Mesodermal cell (in vitro differentiated cells): ENCODE measurements around the gene SULT1E1.
A peak's percentile ranks its signal among the peaks of the same experiment; 100 is the strongest.

Experiments
- H3K27ac ChIP-seq: 2 replicates; pipeline ENCODE4 v1.7.0; 2013; ENCODE audit warnings: mild to moderate bottlenecking, low read depth, low read length, moderate library complexity; ENCODE audit not compliant: severe bottlenecking
- H3K36me3 ChIP-seq: 2 replicates; pipeline ENCODE4 v1.7.1; 2013; ENCODE audit warnings: mild to moderate bottlenecking, low read length, moderate library complexity; ENCODE audit not compliant: control insufficient read depth, insufficient read depth
- H3K4me1 ChIP-seq: one replicate; pipeline ENCODE4 v1.7.1; 2013; ENCODE audit warnings: mild to moderate bottlenecking, low read length; ENCODE audit not compliant: insufficient read depth, control insufficient read depth, poor library complexity, severe bottlenecking
- H3K4me3 ChIP-seq: 2 replicates; pipeline ENCODE4 v1.7.0; 2013; ENCODE audit warnings: low read length, control low read depth, mild to moderate bottlenecking; ENCODE audit not compliant: insufficient read depth, poor library complexity, severe bottlenecking; ENCODE audit errors: extremely low read depth
- H3K9me3 ChIP-seq: 2 replicates; pipeline ENCODE4 v1.7.1; 2013; ENCODE audit warnings: mild to moderate bottlenecking, low read length, moderate library complexity; ENCODE audit not compliant: control insufficient read depth
- WGBS, 2 experiments: methylation state at CpG; one replicate each; pipeline ENCODE4 v1.1.5; 2013; ENCODE audit warnings: missing lambda C conversion rate in 2 of 2; ENCODE audit not compliant: insufficient coverage in 2 of 2; 5-methylcytosine and 5-hydroxymethylcytosine counted together

Gene SULT1E1

DNA sequence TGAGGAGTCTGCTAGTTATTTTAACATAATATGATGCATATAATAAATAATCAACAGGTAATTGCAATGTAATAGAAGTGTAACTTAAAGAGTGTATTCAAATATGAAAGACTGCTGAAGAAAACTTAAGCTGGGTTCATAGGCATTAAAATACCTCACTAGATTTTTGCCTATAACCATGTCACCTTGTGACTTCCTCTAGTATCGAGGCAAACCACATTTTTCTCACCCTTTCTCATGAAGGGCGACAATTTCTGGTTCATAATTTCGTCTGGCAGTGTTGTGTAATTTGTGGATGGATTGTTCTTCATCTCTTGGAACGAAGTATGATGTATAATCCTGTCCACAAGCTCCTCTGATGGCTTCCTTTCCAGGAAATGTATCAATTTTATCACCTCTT lies 16.0 kb downstream of the SULT1E1 start:
- H3K4me1 ChIP-seq, result no peaks in the 10 kb centered on the region
- no peaks in the 10 kb centered on the region for H3K36me3 ChIP-seq
- H3K27ac ChIP-seq, result no peak overlapping the region
- WGBS, 2 experiments, result no CpG with 5 or more reads among the region's 4 CpGs
- no peaks in the 10 kb centered on the region for H3K9me3 ChIP-seq
- H3K4me3 ChIP-seq, result no peak overlapping the region

DNA sequence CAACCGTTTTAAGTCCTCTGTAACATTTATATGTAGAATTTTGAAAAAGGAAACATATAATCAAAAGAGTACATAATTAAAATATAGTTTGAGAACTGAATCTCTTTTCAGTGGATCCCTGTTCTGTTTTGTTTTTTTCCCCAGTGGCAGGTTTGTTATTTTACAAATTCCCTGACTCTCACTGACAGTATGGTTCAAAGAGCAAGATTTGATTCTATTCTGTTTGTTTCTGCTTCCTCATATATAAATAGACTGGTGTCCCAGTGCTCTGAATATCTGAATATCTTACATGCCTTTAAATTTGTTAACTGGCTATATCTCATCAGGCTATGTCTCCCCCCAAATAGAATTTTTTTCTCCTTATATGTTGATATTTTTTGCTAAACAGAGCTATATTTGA lies 16.6 kb downstream of the SULT1E1 start:
- WGBS, 2 experiments, result no CpG with 5 or more reads among the region's 1 CpG
- Histone ChIP-seq H3K4me1 (no peaks in the 10 kb centered on the region), H3K9me3 (no peaks in the 10 kb centered on the region), H3K27ac (no peak overlapping the region), H3K36me3 (no peaks in the 10 kb centered on the region), H3K4me3 (no peak overlapping the region)

DNA sequence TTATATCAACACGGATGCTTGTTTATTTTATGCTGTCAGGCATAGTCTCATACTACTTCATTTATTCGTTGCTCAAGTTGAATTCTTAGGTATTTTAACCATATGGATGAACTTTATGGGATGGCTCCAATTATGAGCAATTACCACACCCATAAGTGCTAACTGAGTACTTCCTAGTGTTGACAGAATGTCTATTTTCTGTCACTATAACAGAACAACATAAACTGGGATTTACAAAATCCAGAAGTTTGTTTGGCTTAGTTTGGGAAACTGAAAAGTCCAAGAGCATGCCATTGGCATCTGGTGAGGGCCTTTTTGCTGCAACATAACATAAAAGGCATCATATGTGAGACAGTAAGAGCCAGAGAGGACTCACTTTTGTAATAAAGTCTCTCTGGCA lies 21.0 kb downstream of the SULT1E1 start:
- H3K36me3 ChIP-seq, result no peaks in the 10 kb centered on the region
- H3K4me1 ChIP-seq, result no peaks in the 10 kb centered on the region
- no peak overlapping the region for H3K4me3 ChIP-seq
- WGBS, 2 experiments, result no CpG with 5 or more reads among the region's 2 CpGs
- H3K27ac ChIP-seq, result no peak overlapping the region
- H3K9me3 ChIP-seq, result no peaks in the 10 kb centered on the region

DNA sequence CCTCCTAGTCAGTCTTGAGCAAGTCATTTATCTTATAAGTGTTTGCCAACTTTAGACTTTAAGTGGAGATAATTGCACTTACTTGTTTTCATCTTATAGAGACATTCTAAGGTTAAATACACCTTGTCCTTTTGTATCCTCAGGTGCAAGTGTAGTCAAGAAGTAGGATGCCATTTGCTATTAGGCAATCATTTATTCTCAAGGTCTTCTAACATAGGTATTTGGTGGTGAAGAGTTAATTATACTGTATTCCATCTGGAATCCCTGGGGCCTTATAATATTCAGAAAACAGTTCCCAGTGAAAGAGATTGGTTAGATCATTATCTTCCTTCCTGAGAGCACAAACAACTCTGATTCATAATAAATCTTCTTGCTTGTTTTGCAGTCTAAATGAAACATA lies 23.7 kb downstream of the SULT1E1 start:
- peaks cover 9% of the 10 kb centered on the region for H3K4me1 ChIP-seq
- no peak overlapping the region for H3K27ac ChIP-seq
- H3K9me3 ChIP-seq, result no peaks in the 10 kb centered on the region
- H3K4me3 ChIP-seq, result no peak overlapping the region
- no peaks in the 10 kb centered on the region for H3K36me3 ChIP-seq

DNA sequence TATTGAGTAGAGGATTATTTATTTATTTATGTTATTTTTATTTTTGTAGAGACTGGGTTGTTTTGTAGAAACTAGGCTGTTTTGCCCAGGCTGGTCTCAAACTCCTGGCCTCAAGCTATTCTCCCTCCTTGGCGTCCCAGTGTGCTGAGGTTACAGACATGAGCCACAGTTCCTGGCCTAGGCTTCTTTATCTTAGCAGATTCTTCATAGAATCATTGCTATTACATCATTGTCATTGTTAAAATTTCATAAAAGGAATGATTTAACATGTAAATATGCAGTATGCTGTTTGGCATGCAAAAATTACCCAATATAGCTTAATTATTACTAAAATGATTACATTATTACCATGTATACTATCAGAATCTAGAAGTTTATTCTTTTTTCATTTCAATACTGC lies 24.2 kb downstream of the SULT1E1 start:
- H3K27ac ChIP-seq, result no peak overlapping the region
- H3K4me1 ChIP-seq, result peaks cover 9% of the 10 kb centered on the region
- no peaks in the 10 kb centered on the region for H3K36me3 ChIP-seq
- no peak overlapping the region for H3K4me3 ChIP-seq
- WGBS, 2 experiments, result 60 to 100% methylated on average over 1 of the region's 1 CpG
- H3K9me3 ChIP-seq, result no peaks in the 10 kb centered on the region

DNA sequence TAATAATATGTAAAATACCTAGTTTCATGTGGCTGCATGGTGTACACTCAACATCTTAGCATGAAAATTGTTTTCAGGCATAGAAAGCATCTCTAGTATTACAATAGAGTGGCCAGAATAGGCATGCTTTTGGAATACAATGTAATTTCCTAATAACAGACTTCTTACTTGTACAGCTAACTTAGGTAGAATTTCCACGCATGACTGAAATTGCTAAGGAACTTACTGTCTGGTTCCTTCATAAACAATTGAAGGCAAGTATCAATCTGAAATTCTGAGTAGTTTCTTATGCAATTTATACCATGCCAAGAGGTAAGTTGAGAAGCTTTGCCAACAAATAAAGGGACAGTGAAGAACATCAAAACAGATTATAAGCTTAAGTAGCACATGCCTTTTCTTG lies 26.7 kb downstream of the SULT1E1 start:
- Histone ChIP-seq H3K9me3 (no peaks in the 10 kb centered on the region), H3K36me3 (no peaks in the 10 kb centered on the region), H3K4me3 (no peak overlapping the region), H3K27ac (no peak overlapping the region), H3K4me1 (peaks cover 9% of the 10 kb centered on the region)
- 80% methylated on average over 1 of the region's 1 CpG; no CpG with 5 or more reads in 1 of the 2 experiments for WGBS, 2 experiments

DNA sequence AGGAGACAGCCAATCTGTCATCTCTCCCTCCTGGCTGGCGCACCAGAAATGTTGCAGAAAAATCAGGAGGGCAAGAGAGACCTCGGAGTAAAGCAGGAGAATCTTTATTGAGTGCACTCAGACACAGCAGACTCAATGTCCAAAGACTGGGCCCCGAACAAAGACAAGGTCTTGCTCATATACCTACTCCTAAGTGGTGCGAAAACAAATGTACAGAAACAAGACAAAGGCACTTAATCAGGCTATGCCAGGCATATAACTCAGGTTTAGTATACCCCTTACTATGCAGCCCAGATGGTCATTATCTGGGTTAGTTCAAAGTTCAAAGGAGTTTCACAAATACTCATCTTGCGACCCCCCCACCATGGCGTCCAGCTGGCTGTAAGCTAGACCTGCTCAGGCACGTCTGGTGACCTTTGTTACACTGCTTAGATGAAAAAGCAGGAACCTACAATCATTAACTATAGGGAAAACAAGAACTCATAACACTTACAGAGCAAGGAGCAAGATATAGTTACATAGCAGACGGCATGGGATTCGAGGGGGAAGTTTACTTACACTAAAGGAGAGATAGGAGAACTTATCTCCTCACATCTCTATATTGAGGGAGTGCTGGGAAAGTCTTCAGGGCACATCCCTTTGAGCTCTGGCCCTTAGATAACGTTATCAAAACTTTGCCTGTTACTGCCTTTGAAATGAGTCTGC lies 27.5 kb downstream of the SULT1E1 start:
- H3K4me3 ChIP-seq, result no peak overlapping the region
- peak overlapping the region; percentile 69 for H3K27ac ChIP-seq
- H3K9me3 ChIP-seq, result no peaks in the 10 kb centered on the region
- no peaks in the 10 kb centered on the region for H3K36me3 ChIP-seq
- 92 to 100% methylated on average over 2 to 3 of the region's 10 CpGs for WGBS, 2 experiments
- H3K4me1 ChIP-seq, result peaks cover 9% of the 10 kb centered on the region

DNA sequence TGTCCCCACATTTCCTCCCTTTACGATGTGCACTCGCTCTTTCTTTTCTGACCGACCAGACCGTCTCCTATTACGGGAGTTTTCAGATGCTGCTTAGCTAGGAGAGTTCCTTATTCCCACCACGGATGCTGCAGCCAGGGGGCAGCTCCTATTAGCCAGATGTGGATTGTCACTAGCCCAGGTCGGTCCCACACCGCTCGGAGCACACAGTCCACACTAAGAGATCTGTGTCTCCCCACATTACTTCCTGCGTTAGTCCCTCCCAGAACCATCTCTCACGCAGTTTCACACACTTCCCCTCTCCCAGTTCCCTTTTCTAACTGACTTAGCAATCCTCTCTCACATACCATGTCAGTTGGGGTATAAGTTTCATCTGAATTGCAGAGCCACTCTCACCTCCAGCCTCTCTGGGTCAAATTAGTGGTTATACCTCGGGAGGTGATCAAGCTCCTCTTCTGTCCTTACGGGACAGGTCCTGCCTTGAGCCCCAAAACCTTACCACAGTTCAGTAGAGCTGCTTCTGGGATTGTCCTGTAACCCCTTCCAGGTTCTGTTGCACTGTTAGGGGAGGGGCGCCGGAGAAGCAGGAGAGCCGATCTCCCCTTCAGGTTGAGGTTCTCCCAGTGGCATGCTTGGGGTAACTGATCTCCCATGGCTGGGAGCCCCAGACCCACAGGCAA lies 28.2 kb downstream of the SULT1E1 start:
- H3K4me1 ChIP-seq, result peaks cover 9% of the 10 kb centered on the region
- no peaks in the 10 kb centered on the region for H3K36me3 ChIP-seq
- peak overlapping the region; percentile 69 for H3K27ac ChIP-seq
- 90 to 93% methylated on average over 14 of the region's 16 CpGs for WGBS, 2 experiments
- no peak overlapping the region for H3K4me3 ChIP-seq
- no peaks in the 10 kb centered on the region for H3K9me3 ChIP-seq

DNA sequence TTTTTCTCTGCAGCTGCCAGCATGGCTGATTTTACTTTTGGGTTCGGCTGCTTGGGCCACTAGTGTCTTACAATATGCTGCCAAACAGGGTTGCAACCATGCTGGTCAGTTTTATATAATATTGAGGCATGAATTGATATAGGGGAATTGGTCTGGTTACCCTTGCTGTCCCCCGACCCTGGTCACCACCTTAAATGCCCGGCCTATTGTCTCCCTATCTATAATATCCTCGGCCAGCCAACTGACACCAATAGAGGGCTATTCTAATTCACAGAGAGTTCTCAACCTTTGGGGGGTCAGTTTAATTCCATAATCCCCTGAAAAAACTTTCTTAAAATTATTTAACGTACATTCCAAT lies 28.7 kb downstream of the SULT1E1 start:
- H3K36me3 ChIP-seq, result no peaks in the 10 kb centered on the region
- WGBS, 2 experiments, result 60 to 90% methylated on average over 1 to 3 of the region's 5 CpGs
- peaks cover 9% of the 10 kb centered on the region for H3K4me1 ChIP-seq
- H3K9me3 ChIP-seq, result no peaks in the 10 kb centered on the region
- H3K4me3 ChIP-seq, result no peak overlapping the region
- H3K27ac ChIP-seq, result no peak overlapping the region

DNA sequence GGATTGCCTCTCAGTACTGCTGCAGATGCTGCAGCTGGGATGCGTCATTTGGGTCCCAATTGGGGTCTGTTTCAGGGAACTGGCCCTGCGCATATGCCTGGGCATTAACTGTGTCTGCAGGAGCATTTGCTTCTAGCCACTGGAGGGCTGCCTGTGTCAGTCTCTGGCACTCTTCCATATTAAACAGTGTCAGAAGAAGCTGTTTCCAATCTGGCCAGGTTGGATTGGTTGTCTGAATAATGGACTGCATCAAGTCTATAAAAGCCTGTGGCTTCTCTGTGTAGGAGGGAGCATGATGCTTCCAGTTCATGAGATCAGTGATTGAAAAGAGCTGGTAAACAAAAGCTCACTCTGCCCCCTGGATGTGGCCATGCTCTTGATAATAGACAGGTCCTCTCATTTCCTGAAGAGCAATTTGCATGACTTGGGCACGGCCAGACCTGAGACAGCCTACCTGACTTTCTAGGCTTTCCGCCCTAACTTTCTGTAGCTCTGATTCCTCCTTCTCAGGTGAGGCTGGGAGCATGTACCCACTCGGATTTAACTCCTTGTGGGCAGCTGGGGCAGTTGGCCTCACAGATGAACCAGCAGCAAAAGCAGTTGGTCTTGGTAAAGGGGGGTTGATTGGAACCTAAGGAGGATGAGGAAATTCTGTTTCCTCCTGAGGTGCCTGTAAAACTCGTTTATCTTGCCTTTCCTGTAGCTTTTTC lies 29.2 kb downstream of the SULT1E1 start:
- H3K4me3 ChIP-seq, result no peak overlapping the region
- H3K27ac ChIP-seq, result no peak overlapping the region

DNA sequence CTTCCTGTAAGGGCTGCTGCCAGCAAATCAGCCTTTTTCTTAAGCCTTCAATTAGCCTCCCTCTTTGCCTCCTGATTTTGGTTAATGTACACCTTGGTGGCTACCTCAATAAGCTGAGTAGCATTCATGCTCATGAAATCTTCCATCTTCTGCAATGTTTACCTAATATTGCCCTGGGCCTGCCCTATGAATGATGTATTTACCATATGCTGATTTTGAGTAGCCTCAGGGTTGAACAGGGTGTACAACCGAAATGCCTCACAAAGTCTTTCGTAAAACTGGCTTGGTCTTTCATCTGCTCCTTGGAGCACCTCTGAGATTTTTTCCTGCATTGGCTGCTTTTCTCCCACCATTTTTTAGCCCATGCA lies 29.8 kb downstream of the SULT1E1 start:
- Histone ChIP-seq H3K36me3 (no peaks in the 10 kb centered on the region), H3K9me3 (no peaks in the 10 kb centered on the region), H3K4me3 (no peak overlapping the region), H3K27ac (no peak overlapping the region), H3K4me1 (peaks cover 9% of the 10 kb centered on the region)
- WGBS, 2 experiments, result 93 to 100% methylated on average over 1 to 2 of the region's 2 CpGs

More for the DNA sequence above, 29.2 kb downstream of the SULT1E1 start:
- peaks cover 9% of the 10 kb centered on the region for H3K4me1 ChIP-seq
- WGBS, 2 experiments, result 87 to 90% methylated on average over 4 to 6 of the region's 6 CpGs
- H3K9me3 ChIP-seq, result no peaks in the 10 kb centered on the region
- no peaks in the 10 kb centered on the region for H3K36me3 ChIP-seq
